DND-41 (cell line): Measurements from ENCODE around the gene PSG4.
A peak's percentile ranks its signal among the peaks of the same experiment; 100 is the strongest.
"Not testable (repeated sequence)": the region's sequence is repeated elsewhere in the genome, so short reads cannot be mapped to it uniquely, and the experiment has no call there.

Experiments used
- ATAC-seq: fragments of 200-7000 bp; cut with Tn5 transposase; 3 replicates; pipeline ENCODE4 v1.9.1; 2021; ENCODE audit warnings: low read depth; ENCODE audit not compliant: insufficient read depth
- DNase-seq: peaks from one replicate; pipeline ENCODE4 v3.0.0-alpha.2; 2020
- H2AFZ ChIP-seq: 2 replicates; pipeline ENCODE4 v1.6.0; 2012; ENCODE audit warnings: low read depth, low read length
- H3K27ac ChIP-seq: 2 replicates; pipeline ENCODE4 v1.5.1; 2012; ENCODE audit warnings: low read length, inconsistent platforms
- H3K27me3 ChIP-seq: fragments of 200-600 bp; sonication (generic); 2 replicates; pipeline ENCODE4 v1.6.0; 2012; ENCODE audit warnings: low read length, mild to moderate bottlenecking, inconsistent platforms; ENCODE audit not compliant: insufficient read depth, poor library complexity
- H3K36me3 ChIP-seq: 2 replicates; pipeline ENCODE4 v1.5.1; 2012; ENCODE audit warnings: low read length, inconsistent platforms; ENCODE audit not compliant: insufficient read depth
- H3K4me1 ChIP-seq: 2 replicates; pipeline ENCODE4 v1.5.1; 2012; ENCODE audit warnings: mild to moderate bottlenecking, low read length; ENCODE audit not compliant: insufficient read depth
- H3K4me2 ChIP-seq: 2 replicates; pipeline ENCODE4 v1.6.0; 2012; ENCODE audit warnings: mild to moderate bottlenecking, moderate library complexity, low read length, inconsistent platforms; ENCODE audit not compliant: insufficient read depth
- H3K4me3 ChIP-seq, 2 experiments: fragments of 200-600 bp in 1 of 2; shearing (Covaris generic) in 1 of 2; 2 replicates each; pipeline ENCODE4 v1.5.1; 2012 to 2016; ENCODE audit warnings: inconsistent platforms in 2 of 2, low read length in 2 of 2, mild to moderate bottlenecking in 2 of 2, low read depth in 1 of 2, moderate library complexity in 1 of 2
- H3K79me2 ChIP-seq: 2 replicates; pipeline ENCODE4 v1.6.0; 2012; ENCODE audit warnings: low read length, inconsistent platforms; ENCODE audit not compliant: insufficient read depth
- H3K9ac ChIP-seq: 2 replicates; pipeline ENCODE4 v1.6.0; 2012; ENCODE audit warnings: low read depth, mild to moderate bottlenecking, inconsistent platforms, low read length, moderate library complexity
- H3K9me3 ChIP-seq: 2 replicates; pipeline ENCODE4 v1.5.1; 2012; ENCODE audit warnings: low read length, moderate library complexity, mild to moderate bottlenecking, inconsistent platforms; ENCODE audit not compliant: insufficient read depth, severe bottlenecking
- H4K20me1 ChIP-seq: 2 replicates; pipeline ENCODE4 v1.6.0; 2012; ENCODE audit warnings: low read length; ENCODE audit not compliant: insufficient read depth
- EZH2 ChIP-seq: IDR thresholded peaks from 3 replicates; pipeline ENCODE4 v1.6.1; 2012; ENCODE audit warnings: borderline replicate concordance, low read depth, mild to moderate bottlenecking, moderate library complexity, low read length, inconsistent platforms; ENCODE audit not compliant: severe bottlenecking
- TF ChIP-seq, protein P1 (sequence below): IDR thresholded peaks from 2 replicates; pipeline ENCODE4 v1.5.1; 2012; ENCODE audit warnings: borderline replicate concordance, low read length, moderate library complexity, mild to moderate bottlenecking; ENCODE audit not compliant: poor library complexity, severe bottlenecking; ENCODE audit errors: extremely low read depth

The PSG4 gene

DNA sequence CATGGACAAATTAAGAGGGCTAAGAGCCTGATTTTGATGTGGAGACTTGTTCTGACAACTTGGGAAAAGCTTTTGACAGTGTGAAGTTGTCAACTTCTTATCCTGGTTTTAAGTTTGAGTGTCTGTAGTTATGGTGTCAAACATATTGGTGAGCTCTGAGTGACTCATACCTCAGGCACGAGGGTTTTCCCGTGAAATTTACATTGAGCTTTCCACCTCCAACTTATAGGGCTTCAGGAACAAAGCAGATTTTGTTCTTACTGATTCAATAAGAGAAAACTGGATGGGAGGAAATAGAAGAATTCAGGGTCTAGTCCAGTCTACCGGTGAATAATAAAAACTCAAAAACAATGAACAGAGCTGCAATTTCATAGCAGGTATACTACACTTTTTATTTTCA is 30.2 kb upstream of the PSG4 start:
- H3K4me3 ChIP-seq, H3K9me3 ChIP-seq, H2AFZ ChIP-seq, H3K9ac ChIP-seq, H3K36me3 ChIP-seq, H3K4me2 ChIP-seq, DNase-seq, H3K27ac ChIP-seq, H3K4me1 ChIP-seq, H4K20me1 ChIP-seq, ATAC-seq, H3K27me3 ChIP-seq, H3K79me2 ChIP-seq: not testable (repeated sequence)

DNA sequence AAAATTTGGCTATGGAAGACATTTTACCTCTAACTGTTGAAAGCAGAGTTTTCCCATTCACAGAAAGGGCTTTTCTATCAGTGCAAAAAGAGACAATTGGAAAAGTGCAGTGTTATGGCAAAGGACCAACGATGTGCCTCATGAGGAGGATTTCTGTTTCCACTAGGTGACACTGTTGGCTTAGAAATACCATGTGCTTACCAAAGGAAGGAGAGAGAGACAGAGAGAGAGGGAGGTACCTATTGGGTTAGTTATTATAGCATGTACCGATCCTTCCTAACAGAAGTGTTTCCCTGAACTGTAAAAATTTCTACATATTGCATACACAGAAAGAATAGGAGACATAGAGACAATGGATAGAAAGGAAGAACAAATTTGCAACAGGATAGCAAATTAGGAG is 23.9 kb upstream of the PSG4 start:
- Histone ChIP-seq H3K79me2 (no peaks in the 10 kb centered on the region), H3K9ac (no peak overlapping the region), H3K9me3 (peaks cover 27% of the 10 kb centered on the region), H3K27me3 (no peaks in the 10 kb centered on the region), H3K27ac (no peak overlapping the region), H2AFZ (no peak overlapping the region), H3K36me3 (no peaks in the 10 kb centered on the region), H3K4me1 (no peaks in the 10 kb centered on the region), H3K4me3 (no peak overlapping the region), H4K20me1 (no peaks in the 10 kb centered on the region), H3K4me2 (no peak overlapping the region)
- ATAC-seq (no peak), DNase-seq (no peak)
- TF ChIP-seq, protein P1, sequence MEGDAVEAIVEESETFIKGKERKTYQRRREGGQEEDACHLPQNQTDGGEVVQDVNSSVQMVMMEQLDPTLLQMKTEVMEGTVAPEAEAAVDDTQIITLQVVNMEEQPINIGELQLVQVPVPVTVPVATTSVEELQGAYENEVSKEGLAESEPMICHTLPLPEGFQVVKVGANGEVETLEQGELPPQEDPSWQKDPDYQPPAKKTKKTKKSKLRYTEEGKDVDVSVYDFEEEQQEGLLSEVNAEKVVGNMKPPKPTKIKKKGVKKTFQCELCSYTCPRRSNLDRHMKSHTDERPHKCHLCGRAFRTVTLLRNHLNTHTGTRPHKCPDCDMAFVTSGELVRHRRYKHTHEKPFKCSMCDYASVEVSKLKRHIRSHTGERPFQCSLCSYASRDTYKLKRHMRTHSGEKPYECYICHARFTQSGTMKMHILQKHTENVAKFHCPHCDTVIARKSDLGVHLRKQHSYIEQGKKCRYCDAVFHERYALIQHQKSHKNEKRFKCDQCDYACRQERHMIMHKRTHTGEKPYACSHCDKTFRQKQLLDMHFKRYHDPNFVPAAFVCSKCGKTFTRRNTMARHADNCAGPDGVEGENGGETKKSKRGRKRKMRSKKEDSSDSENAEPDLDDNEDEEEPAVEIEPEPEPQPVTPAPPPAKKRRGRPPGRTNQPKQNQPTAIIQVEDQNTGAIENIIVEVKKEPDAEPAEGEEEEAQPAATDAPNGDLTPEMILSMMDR = no peak
- TF ChIP-seq EZH2 = no peak

DNA sequence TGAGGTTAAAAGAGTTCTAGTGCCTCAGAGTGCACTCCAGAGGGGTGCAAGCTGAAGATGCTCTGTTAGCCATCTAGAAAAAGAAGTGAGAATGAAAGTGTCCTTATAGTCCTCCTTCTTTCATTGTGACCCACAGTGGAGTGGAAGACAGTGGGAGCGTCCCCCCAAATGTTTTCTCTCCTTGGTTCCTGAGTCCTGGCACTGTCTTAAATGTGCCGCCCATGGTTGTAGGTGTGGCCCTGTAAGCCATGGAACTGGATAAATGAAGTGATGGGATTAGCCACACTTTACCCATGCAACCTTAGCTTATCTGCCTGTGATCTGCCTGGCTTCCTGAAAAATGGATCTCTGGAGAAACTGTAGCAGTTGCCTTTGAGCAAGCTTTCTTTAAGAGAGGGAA is 23.3 kb upstream of the PSG4 start:
- H4K20me1 ChIP-seq, ATAC-seq, H3K27me3 ChIP-seq, H3K9ac ChIP-seq, H3K79me2 ChIP-seq, H2AFZ ChIP-seq, H3K36me3 ChIP-seq, H3K4me2 ChIP-seq, H3K4me1 ChIP-seq, H3K4me3 ChIP-seq, H3K27ac ChIP-seq: not testable (repeated sequence)
- H3K9me3 ChIP-seq = peaks cover 27% of the 10 kb centered on the region
- DNase-seq = peak; percentile 42

DNA sequence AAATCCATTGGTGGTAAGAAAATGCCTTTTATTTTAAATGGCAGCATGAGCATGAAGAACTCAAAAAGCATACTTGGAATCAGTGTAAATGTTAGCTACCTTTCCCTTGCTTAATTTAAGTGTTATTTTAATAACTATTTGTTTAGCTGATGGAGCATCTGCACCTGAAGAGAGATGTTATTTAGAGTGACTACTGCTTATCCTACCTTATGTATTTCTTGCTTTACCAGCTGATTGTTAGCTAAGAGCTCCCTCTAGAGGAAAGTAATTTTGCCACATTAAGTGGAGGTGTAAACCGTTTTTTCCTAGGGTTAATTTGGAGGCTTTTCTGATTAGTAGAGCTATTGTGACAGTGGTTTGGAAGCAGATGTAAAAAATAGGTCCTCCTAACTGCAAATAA is 21.5 kb upstream of the PSG4 start:
- not testable (repeated sequence) for H3K36me3 ChIP-seq, H3K27ac ChIP-seq, H3K4me1 ChIP-seq, H4K20me1 ChIP-seq, H3K9ac ChIP-seq, ATAC-seq, H2AFZ ChIP-seq, H3K79me2 ChIP-seq, H3K4me3 ChIP-seq, H3K4me2 ChIP-seq, H3K27me3 ChIP-seq, DNase-seq
- peaks cover 27% of the 10 kb centered on the region for H3K9me3 ChIP-seq

DNA sequence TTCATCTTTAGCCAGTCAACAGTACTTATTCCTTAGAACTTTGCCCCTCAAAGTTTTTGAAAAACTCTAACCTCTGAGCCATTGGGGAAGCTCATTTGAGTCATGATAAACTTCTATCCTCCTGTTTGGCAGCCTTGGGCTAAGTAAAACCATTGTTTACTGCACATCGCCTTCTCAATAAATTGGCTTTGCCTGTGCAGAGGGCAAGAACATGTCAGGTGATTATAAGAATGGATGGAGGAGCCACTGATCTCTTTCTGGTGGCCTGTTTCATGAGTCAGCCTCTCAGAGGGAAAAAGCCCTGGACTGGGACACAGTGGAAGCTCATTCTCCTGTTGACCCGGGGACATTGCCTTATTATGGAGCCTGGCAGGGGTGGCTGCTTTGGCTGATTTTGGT is 19.4 kb upstream of the PSG4 start:
- Histone ChIP-seq H3K36me3 (no peaks in the 10 kb centered on the region), H2AFZ (no peak overlapping the region), H3K79me2 (no peaks in the 10 kb centered on the region), H3K27ac (no peak overlapping the region), H3K9me3 (peaks cover 20% of the 10 kb centered on the region), H3K9ac (no peak overlapping the region), H3K4me1 (no peaks in the 10 kb centered on the region), H3K4me3 (no peak overlapping the region), H4K20me1 (no peaks in the 10 kb centered on the region), H3K27me3 (no peaks in the 10 kb centered on the region), H3K4me2 (no peak overlapping the region)
- DNase-seq = no peak
- TF ChIP-seq, protein P1 = no peak
- TF ChIP-seq EZH2 = no peak
- no peak for ATAC-seq

DNA sequence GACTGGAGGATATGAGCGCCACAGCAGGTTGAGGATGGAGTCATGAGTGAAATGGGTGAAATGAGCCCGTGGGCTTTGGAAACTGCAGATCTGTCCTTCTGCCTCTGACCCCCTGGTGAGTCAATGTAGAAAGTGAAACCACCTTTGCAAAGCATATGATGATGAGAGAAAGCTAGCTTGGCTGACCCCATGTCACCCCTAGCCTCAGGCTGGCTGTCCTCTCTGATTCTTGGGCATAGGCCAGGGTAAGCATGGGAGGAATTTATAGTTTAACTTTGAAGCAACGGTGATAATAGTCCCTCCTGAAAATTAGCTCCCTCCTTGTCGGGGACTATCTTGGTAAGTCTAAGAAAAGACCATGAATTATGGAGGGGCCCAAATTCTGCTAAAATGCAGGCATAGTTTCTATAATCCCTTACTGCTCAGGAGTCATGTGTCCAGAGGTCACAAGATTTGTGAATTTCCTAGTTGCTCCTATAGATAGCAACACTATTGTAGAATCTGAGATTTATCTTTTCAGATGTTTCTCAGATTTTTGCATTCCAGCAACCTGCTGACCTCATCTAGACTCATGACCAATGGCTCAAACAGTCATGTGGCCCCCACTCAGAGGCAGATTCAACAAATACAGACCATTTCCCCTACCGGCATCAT is 18.9 kb upstream of the PSG4 start:
- not testable (repeated sequence) for H3K9ac ChIP-seq, H3K27ac ChIP-seq

DNA sequence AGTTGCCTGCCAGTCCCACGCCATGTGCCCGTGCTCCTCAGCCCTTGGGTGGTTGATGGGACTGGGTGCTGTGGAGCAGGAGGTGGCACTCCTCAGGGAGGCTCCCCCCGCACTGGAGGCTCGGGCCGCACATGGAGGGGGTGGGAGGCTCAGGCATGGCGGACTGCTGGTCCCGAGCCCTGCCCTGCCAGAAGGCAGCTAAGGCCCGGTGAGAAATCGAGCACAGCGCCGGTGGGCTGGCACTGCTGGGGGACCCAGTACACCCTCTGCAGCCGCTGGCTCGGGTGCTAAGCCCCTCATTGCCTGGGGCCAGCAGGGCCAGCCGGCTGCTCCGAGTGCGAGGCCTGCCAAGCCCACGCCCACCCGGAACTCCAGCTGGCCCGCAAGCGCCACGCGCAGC is 16.5 kb upstream of the PSG4 start:
- H3K9ac ChIP-seq, ATAC-seq, H2AFZ ChIP-seq, H3K27ac ChIP-seq, H3K4me2 ChIP-seq, H3K79me2 ChIP-seq, H3K9me3 ChIP-seq, H3K27me3 ChIP-seq, DNase-seq, H3K36me3 ChIP-seq, H4K20me1 ChIP-seq, H3K4me1 ChIP-seq, H3K4me3 ChIP-seq: not testable (repeated sequence)

More for the DNA sequence above, 18.9 kb upstream of the PSG4 start:
- not testable (repeated sequence) for H3K79me2 ChIP-seq, H2AFZ ChIP-seq, DNase-seq, H3K36me3 ChIP-seq, H3K4me3 ChIP-seq, H3K4me2 ChIP-seq, H4K20me1 ChIP-seq, H3K4me1 ChIP-seq, H3K27me3 ChIP-seq, ATAC-seq
- H3K9me3 ChIP-seq = peaks cover 16% of the 10 kb centered on the region
